GM21723 (cell line): ENCODE data around the gene EDEM2.
"Not testable (repeated sequence)": the region's sequence is repeated elsewhere in the genome, so short reads cannot be mapped to it uniquely, and the experiment has no call there.

Experiments used
- ATAC-seq: cut with Tn5 transposase; IDR thresholded peaks from one replicate; pipeline ENCODE4 v1.9.1; 2021; ENCODE audit warnings: mild to moderate bottlenecking, moderate library complexity; ENCODE audit not compliant: unreplicated experiment

Gene EDEM2

DNA sequence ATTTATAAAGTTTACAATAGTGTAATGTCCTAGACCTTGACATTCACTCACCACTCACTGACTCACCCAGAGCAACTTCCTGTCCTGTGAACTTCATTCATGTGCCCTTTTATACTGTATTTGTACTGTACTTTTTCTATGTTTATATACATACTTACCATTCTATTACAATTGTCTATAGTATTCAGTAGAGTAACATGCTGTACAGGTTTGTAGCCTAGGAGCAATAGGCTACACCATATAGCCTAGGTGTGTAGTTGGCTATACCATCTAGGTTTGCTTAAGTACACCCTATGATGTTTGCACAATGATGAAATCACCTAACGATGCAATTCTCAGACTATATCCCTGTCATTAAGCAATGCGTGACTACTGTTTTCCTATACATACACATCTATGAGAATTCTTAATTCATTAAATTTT, 17.5 kb downstream of the EDEM2 start:
- no peak for ATAC-seq

DNA sequence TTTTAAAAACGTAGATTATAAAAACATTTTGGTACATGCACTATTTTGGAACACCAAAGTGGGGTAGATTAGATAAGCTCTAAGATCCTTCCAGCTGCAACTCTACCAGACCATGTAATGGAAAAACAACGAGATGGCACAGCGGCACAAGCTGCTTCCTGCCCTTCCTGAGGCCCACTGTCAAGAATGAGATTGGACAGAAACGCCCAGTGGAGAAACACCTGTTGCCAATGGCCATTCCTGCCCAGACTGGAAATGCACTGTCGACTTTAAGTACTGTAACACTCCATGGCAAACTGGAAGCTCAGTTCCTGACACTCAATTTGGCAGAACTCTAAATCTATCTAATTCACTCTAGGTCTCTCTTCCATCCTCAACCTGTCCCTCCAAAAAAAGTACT, 21.4 kb downstream of the EDEM2 start:
- ATAC-seq = no peak

DNA sequence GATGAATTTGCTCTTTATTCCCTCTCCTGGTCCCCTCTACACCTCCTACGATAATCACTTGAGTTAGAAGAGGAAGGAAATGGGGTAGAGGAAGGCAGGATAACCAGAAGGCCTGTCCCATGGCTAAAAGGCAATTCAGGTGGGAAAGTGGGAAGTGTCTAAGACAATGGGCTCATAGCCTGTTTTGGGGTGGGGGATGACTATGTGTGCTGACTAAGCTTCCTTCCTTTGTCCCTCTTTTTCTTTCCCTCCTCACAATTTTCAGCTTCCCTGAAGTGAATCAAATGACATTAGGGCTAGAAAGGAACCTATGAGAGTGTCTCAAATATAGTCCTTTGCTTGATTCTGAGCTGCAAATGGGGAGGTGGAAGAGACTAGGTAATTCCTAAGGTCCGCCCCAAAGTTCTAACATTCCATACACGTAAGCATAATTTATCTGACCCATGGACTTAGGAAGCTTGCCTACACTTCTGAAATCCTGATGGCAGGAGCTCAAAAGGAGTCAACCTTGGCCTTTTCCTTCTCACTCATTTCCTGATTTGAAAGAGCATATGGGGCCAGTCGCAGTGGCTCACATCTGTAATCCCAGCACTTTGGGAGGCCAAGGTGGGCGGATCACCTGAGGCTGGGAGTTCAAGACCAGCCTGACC, 24.3 kb downstream of the EDEM2 start:
- no peak for ATAC-seq

DNA sequence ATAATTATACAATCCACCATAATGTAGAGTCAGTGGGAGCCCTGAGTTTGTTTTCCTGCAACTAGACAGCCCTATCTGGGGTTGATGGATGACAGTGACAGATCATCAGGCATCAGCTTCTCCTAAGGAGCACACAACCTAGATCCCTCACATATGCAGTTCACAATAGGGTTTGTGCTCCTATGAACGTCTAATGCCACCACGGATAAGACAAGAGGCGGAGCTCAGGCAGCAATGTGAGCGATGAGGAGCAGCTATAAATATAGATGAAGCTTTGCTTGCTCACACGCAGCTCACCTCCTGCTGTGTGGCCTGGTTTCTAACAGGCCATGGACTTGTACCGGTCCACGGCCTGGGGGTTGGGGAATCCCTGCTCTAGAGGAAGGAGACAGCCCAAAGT, 25.9 kb downstream of the EDEM2 start:
- ATAC-seq = no peak

DNA sequence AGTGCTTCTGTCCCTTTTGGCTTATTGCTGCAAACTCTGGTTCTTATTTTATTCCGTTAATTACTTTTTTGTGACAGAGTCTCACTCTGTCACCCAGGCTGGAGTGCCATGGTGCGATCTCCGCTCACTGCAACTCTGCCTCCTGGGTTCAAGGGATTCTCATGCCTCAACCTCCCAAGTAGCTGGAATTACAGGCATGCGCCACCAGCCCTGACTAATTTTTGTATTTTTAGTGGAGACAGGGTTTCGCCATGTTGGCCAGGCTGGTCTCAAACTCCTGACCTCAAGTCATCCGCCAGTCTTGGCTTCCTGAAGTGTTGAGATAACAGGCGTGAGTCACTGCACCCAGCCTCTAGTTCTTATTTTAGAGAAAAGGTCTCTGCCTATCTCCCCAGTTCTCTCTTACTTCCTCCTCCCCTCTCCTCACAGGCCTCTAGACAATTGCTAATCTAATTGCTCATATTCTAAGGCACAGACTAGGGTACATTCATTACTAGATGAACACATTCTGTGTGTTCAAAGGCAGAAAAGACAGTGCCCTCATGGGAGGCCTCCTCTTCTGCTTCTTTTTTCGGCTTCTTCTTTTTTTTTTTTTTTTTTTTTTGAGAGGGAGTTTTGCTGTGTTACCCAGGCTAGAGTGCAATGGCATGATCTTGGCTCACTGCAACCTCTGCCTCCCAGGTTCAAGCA, 27.0 kb downstream of the EDEM2 start:
- no peak for ATAC-seq

DNA sequence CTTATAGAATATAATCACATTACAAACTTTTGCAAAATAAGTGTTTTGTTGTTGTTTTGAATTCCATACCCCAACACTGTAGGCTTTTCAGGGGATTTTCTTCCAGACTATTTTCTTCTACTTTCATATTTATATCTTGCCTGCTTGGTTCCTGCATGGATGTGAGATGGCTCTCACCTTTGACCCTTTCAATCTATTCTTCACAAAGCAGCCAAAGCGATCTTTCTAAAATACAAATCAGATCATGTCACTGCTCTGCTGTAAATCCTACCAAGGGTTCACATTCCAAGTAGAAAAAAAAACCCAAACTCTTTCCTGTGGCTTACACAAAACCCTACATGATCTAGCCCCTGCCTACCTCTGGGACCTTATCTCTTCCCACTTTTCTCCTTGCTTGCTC, 29.5 kb downstream of the EDEM2 start:
- ATAC-seq = no peak

DNA sequence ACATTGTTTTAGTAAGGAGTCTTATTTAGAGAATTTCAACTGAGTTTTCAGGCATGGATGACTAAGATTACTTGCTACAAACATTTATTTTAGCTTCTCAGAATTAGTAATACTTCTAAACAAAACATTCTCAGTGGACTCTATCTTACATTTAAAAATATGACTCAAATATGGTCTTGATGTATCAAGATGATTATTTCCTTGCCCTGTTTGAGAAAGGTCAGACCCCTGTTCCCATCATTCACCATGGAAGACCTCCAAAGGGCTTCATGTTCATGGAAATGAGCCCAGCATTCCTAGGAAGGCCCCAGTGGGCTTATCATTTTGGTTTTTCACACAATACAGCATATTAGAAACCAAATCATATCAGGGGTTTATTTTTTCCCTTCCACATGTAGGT, 29.9 kb downstream of the EDEM2 start:
- ATAC-seq = no peak

DNA sequence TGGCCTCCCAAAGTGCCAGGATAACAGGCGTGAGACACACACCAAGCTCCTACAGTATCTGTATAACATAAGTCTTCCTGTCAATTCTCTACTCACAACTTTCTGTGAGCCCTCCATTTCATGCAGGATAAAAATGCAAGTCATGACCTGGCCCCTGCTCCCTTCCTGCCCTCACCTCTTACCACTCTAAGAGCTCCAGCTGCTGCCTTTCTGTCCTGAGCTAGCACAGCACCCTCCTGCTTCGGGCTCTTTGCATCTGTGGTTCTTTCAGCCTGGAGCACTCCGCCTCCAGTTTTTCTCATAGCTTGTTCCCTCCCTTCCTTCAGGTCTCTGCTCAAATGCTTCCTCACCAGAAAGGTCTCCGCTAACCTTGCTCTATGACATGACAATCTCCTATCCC, 30.9 kb downstream of the EDEM2 start:
- no peak for ATAC-seq

DNA sequence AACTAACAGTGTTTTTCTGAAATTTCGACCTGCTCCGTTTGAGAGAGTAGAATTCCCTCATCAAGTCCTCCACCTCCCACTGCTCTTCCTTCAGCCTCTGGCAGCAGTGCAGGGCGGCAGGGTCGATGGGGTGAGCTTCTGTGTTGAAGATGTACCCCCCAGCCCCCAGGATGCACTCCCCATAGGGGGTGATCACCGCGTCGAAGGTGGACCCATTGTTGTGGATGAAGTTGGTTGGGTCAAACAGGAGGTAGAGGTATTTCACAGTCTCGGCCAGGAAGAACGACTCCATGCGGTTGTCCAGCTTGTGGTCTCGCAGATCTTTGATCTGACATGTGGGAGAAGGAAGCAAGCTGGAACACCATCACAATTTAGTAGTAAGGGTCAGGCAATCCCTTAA, 31.5 kb downstream of the EDEM2 start:
- no peak for ATAC-seq

DNA sequence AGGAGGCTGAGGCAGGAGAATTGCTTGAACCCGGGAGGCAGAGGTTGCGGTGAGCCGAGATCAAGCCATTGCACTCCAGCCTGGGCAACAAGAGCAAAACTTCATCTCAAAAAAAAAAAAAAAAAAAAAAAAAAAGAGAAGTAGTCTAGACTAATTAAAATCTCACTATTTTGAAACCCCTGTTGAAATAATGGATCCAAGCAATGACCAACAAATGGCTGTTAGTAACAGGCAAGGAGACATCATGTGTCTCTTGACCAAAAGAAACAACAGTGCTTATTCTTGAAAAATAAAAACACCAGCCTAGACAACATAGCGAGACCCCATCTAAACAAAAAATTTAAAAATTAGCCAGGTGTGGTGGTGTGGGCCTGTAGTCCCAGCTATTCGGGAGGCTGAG, 34.9 kb downstream of the EDEM2 start:
- ATAC-seq = not testable (repeated sequence)

DNA sequence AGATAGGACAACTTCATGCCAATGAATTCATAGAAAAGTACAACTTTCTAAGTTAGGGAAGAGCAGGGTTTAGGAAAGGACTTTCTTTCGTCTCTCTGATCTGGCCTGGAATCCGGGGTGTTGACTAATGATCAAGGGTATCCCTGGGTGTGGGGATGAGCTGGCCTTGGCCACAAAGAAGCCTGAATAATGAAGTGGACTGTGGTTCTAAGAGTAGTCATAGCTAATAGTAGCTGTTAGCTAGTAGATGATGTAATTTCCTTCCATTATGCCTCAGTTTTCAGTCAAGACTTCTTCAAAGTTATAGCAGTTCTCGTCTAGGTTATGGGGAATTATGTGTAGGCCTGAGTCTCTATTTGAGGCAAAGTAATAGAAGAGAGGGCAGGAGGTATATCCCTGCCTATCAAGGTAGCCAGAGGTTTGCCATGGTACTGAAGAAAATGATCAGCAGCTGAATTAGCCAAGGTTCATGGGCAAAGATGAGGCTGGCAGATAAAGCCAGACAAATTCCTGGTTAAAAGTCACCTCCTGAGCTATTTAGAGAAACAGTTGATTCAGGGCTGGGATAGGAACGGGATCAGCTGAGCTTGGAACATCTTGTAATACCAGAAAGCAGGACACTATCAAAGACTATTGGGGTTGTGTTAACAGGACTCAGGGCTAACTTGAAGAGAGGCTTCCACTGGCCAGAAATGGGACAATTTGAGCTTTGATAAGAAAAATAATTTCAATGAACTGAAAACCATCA, 35.8 kb downstream of the EDEM2 start:
- no peak for ATAC-seq

DNA sequence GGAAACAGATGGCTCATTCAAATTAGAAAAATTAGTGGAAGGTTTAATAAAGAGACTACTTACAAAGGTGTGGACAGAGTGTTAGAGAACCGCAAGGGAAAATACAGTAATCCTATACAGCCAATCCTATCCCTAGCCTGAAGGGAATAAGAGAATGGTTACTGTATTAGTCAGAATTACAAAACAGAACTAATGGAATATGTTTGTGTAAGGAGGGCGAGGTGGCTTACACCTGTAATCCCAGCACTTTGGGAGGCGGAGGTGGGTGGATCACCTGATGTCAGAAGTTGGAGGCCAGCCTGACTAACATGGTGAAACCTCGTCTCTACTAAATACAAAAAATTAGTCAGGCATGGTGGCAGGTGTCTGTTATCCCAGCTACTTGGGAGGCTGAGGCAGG, 38.2 kb downstream of the EDEM2 start:
- no peak for ATAC-seq

DNA sequence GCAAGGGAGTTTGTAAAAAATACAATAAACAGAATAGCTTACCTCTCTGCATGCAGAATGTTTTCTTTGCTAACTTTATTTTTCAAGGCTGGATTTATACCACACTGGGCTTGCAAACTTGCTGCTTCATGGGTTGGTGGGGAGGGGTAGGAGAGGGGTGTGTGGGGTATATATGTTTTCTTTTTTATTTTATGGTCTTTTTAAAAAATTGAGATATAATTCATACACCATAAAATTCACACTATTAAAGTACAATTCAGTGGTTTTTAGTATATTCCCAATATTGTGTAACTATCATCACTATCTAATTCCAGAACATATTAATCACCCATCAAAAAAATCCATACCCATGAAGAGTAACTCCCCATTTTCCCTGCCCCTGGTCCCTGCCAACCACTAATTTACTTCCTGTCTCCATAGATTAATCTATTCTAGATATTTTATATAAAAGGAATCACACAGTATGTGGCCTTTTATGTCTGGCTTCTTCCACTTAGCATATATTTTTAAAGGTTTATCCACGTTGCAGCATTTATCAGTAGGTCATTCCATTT, 40.2 kb downstream of the EDEM2 start:
- no peak for ATAC-seq

DNA sequence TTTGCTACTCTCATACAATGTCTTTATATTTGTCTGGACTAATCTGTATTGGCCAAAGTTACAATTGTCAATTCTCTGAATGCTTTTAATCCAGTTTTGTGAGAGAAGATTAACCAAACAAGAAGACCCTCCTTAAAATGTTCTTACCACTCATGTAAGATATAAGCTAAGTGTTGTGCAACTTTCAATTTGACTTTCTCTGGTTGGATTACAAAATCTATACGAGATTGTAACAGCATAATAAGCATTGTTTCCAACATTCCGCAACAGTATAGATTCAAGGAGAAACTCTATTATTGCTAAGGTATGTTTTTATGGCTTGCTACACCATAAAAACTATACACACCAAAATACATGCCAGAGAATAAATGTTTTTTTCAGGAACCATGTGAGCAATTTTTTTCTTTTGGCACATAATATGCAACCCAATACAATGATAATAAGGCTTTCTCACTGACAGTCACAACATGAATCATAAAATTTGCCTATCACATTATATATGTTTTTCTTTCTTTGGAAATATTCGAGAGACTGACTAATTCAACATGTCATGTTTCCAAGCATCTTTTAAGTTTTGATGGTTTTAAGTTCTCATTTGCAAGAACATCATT, 42.3 kb downstream of the EDEM2 start:
- no peak for ATAC-seq

DNA sequence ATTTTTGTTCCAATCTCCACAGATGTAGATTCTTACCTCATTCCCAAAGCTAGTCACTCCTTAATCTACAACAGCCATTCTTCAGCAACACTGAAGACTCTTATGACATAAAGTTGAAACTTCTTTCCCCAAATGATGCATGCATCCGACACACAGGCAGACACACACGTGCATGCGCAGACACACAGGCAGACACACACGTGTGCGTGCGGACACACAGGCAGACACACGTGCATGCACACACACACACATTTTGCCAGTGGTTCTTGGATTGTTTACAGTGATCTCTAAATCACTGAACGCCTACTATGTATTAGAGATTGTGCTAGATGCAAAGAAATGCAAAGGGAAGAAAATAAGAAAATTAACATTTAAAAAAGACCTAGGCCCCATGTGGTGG, 45.5 kb downstream of the EDEM2 start:
- ATAC-seq = no peak

DNA sequence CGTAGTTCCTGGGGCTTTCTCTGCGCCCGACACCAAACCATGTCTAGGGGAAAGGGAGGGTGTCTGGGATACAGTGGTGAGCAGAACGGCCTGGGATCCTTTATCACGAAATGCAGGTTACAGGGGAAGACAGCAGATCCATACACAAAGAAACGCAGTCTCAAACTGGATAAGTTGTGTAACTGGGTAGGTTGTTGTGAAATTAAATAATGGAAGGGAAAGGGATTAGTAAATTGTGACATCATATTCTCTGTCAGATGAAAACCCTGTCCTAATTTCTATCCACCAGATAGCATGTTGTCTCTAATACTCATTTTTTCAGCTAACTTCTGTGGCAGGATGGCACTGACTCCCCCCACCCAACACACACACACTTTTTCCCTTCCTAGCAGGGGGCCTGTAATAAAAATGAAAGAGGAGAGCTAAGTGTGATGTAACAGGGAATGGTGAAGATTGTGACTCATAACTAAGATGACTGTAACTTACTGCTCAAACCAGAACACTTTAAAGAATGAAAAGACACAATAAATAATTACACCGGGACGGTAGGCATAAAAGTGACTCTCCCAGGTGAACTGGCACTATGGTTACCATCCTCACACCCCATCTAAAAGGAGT, 53.8 kb downstream of the EDEM2 start:
- no peak for ATAC-seq

DNA sequence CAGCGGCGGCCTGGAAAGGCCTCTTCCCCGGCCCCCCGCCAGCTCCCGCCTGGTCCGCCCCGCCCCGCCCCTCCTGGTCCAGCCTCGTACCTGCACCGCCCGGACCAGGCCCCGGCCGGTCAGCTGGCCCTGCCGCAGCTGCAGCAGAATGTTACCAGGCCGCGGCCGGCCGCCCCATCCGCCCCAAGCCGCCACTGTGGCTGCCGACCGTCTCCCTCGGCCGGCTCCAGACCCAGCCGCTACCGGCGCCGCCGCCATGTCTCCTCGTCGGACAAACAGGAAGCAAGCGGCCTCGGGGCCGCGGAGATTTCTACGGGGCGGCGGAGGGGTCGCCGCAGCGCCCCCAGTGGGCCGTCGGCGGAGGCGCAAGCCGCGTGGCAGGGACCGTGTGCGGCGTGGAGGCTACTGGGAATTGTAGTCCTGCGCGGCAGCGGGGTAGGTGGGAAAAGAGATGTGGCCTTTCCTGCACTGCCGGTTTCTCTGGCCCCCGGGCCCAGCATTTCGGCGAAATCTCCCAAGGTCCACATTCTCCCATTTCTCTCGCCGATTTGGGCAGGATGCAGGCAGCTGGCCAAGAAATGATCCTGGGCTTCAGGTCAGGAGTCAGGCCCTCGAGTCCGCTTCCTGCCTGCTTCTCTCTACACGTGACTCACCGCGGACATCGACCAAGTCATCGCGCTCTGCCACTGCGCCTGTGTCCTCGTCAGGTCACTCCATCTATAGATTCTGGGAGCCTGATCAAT, 54.4 kb downstream of the EDEM2 start, which contains the start of gene TRPC4AP:
TRPC4AP (minus strand) TSS at position 284 of the 743 bp plus-strand sequence; CDS start at position 258, 26 bp downstream.
- ATAC-seq = peak; percentile 95

DNA sequence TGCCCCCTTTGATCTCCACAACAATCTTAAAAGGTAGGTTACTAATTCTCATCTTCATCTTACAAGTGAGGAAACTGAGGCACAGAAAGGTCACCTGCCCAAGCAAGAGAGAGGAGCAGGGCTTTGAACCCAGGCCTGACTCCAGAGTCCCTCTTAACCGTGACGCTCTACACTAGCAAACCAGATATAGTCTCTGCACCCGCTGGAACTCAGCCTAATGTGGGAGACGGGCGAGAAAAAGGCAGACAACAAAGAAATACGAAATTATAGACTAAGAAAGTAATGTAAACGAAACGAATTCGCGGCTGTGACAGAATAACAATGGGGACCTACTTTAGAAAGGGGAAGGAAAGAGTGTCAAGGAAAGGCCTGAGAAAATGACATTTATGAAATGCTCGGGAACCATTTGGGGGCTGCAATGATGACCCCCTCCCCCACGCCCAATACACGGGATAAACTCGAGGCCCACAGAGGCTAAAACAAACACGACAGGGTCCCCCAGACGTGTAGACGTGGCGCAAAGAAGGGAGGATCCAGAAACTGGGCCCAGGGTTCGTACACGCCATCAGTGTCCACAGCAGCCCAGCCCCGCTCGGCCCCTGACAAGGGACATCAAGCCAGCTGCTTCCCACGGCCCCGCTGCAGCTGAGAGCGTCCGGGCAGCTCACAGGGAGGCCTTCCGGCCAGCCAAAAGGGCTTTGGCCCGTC, 55.2 kb downstream of the EDEM2 start:
- ATAC-seq = peak; percentile 24
